Activated CD8-positive, alpha-beta memory T cell treated with anti-CD3 and anti-CD28 coated beads for 4 hours (primary cell): Measurements from ENCODE around the gene ERICH6.

ENCODE experiments used
- DNase-seq, 2 donors: peaks; one replicate each; pipeline ENCODE4 v3.0.0-alpha.2; 2020; ENCODE audit warnings: low read depth in 2 of 2

Gene ERICH6

DNA sequence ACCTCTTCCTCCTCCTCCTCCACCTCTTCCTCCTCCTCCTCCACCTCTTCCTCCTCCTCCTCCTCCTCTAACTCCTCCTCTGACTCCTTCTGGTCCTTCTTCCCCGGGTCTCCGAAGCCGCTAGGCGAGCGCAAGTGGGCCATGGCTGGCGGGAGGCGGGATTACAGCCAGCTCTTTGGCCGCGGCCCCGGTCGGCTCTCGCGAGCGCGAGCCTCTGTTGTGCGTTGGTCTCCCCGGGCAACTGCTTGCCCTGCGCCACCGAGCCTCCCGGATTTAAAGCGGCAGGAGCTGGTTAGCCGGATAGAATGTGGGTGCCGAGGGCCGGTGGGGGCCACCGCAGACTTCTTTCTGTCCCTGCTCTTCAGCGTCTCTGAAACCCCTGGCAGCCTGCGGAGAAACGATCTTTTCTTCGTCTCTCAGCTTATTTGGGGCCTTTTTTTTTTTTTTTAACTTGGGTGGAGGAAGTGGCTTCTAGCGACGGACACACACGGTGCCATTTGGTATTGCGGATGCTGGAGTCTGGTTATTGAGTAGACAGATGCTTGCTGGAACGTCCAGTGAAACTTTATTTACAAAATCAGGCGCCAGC is at the start of gene ERICH6:
Gene ERICH6, minus strand, starts transcription at position 165 of the 589 bp plus-strand sequence. Its CDS starts 22 bp downstream, at position 143.
- DNase-seq, result peak; percentile 49 to 59

GRCh38 chr3:150751781-150752263 is 48.1 kb upstream of the ERICH6 start:
- DNase-seq, result no peak

- no peak for DNase-seq
Observed at GRCh38 chr3:150749255-150749654, 45.5 kb upstream of the ERICH6 start.

GRCh38 chr3:150748684-150749047 is 44.9 kb upstream of the ERICH6 start:
- DNase-seq, result no peak

DNA sequence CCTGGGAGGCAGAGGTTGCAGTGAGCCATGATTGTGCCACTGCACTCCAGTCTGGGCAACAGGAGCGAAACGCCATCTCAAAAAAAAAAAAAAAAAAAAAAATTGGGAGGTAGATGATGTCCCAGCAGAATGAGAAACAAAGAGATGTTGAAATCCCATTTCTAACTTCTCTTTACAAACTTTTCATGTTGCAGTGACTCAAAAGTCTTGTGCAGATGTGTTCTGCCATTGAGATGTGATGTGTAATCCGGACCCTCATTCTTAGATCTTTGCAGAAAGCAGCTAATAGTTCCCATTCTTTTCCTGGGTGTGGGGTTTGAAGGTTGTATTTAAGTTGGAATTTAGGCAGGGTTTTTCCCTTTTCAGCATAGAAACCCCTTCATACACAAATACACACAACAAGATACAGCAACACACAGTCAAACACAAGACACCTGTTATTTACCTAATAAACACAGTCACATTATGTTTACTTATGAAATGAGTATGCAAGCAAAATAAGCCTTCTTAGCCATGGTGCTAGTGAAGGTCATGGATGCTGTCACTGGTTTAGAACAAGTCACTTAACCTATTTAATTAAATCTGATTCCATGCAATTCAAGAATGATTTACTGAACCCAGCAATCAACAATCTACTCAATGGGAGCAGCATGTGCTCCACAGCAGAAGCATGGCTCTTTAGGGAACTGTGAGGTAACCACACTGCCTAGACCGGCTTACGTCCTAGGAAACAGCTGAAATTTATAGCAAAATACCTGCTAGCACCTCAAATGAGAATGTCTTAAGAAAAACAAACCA is 44.4 kb upstream of the ERICH6 start:
- no peak for DNase-seq

DNA sequence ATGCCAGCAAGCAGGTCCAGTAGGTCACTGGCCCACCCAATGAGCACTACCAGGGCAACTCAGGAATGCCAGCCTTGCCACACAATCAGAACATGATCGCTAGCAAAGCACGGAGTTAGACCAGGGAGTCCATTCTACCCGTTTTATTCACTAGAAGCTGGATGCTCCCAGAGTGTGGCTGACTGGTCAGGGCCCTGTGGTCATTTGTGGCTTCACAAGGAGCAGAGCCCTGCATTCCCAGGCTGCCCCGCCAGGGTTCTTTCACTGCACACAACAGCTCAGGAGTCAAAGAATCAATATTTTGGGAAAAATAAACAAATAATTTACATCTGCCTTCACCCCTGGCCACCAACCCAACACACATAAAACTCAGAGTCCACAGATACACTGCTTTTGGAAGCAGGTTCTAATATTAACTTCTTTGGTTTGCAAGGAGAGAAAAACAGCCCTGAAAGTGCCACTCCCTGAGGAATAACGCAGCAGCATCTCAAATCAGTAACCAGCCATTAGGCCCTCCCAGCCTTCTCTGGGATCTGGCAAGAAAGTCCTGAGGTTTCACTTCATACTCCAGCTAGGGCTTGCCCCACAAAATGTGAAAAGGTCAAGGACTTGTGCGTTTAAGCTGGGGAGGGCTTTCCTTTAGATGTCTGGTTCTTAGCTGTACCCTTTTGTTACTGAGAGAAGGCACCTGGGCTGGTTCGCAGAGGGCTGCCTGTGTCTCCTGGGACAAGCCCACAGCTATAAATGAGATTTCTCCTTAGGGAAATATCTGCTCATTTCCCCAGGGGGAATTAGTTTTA is 43.3 kb upstream of the ERICH6 start:
- DNase-seq, result no peak

GRCh38 chr3:150745832-150746231 is 42.1 kb upstream of the ERICH6 start:
- DNase-seq, result no peak

- DNase-seq, result no peak
Observed at GRCh38 chr3:150744919-150745211, 41.1 kb upstream of the ERICH6 start.

- DNase-seq, result no peak
Observed at GRCh38 chr3:150744041-150744918, 40.6 kb upstream of the ERICH6 start.

- DNase-seq, result no peak
Observed at GRCh38 chr3:150743508-150743907, 39.8 kb upstream of the ERICH6 start.

DNA sequence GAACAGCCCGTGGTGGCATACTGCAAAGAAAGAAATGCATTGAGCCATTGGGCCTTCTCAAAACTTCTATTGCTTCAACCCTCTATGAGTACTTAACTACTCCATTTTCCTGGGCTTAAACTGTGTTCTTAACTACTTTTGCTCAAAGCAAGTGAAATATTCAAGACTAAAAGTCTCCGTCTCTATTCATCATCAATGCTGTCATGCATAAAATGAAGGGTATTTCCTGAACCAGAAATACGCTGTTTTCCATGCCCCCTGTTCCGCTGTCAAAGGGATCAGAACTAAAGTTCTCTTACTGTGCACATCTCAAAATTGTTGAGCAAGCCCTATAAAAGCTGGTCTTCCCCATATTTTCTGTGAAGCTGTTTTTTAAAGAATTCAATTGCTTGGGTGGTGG is 39.0 kb upstream of the ERICH6 start:
- DNase-seq, result no peak

GRCh38 chr3:150742141-150742523 is 38.4 kb upstream of the ERICH6 start:
- DNase-seq, result no peak

DNA sequence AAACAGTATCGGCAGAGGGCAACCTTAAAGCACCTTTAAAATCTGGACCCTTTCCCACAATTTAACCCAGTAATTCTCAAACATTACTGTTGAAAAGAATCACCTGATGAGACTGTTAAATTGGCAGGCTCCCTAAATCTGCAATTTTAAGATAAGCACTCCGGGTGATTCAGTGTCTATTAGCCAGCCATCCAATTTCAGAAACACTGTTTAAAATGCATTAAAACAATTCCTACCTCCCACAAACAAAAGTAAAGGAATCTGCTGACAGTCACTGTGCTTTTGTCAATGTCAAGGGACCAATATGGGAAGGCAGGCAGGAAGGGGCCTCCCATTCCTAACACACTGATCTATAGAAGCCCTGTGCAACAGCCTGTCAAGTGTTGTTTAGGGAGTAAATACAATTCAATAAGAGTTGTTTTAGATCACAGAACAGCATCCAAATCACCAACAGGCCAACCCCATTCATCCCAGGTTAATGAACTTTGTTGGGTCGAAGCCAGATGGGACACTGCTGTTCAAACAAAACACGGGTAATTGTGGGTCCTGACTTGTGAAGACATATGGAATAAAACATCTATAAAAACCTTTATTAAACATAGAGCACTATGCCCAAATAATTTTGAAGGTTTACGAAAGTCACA is 37.9 kb upstream of the ERICH6 start:
- no peak for DNase-seq

DNA sequence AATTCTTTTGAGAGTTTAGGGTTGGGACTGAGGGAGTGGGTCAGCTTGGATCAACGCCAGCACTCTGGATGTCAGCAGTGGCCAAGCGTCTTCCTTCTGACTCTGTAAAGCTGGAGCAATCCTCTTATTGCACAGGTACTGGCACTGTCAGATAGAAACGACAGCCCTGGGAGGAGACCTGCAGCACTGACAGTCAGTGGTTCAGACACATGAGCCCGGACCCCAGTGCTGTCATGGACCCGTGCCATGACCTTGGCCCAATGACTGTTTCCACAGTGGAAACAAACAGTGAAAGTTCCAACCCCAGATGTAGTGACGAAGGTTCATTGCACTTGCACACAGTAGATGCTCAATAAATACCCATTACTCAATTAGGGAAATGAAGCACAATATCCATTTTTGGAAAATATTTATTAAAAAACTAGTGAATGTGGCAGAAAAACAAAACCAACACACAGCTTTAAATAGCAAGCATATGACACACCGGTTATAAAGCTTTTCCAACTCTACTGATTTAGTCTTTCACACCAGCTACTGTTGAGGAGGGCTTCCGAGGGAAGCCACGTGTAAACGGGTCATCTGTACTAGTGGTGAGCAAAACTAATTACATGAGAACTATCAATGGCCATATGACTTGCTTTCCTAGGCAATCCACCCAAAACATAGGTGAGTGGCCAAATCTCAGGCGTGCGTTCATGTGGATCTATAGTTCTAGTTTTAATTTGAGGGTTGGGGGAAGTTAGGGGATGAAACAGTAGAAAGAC is 37.2 kb upstream of the ERICH6 start:
- DNase-seq, result no peak

- DNase-seq, result no peak
Observed at GRCh38 chr3:150739877-150740645, 36.3 kb upstream of the ERICH6 start.

DNA sequence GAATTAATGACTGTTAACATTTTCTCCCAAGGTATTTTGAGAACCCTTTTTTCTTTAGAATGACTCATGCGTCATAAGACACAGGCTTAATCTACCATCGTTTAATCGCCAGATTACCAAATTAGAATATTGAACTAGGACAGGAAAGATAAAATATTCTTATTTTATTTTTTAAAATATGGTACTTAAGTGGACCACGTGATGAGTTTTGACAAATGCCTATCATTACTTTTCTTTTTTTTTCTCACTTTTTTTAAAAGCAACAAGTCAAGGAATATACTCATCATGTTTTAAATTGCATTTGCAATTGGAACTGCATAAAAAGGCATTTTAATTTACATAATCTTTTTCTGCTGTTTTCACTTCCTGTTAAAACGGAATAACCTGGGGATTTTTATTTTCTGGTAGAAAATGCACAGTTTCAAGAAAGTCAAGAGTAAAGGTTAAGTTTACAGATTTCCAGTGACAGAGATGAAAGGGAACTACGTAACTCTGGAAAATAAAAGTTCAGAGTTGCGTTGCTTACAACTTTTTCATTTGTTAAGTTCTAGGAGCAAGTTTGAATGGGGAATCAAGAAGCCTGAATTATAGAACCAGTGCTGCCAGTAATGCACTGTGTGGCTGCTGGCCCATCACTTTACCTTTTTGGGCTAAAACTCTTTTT is 35.6 kb upstream of the ERICH6 start:
- DNase-seq, result no peak

DNA sequence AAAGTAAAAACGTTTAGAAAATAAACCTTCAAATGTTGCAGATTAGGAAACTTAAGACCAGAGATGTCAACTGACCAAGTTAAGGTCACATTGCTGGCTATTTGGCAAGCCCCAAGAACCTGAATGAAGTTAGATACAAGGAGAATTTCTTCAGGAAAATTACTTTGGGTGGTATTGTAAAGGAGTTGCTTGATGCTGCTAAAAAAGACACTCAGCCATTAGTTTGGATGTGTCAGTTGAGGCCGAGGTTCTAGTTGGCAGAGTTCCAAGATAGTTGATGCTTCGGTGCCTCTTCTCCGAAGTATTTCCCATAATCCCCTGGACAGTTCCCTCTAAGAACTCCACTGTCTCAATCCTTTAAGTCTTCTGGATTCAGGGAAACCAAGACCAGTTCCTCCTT is 35.0 kb upstream of the ERICH6 start:
- DNase-seq, result no peak

DNA sequence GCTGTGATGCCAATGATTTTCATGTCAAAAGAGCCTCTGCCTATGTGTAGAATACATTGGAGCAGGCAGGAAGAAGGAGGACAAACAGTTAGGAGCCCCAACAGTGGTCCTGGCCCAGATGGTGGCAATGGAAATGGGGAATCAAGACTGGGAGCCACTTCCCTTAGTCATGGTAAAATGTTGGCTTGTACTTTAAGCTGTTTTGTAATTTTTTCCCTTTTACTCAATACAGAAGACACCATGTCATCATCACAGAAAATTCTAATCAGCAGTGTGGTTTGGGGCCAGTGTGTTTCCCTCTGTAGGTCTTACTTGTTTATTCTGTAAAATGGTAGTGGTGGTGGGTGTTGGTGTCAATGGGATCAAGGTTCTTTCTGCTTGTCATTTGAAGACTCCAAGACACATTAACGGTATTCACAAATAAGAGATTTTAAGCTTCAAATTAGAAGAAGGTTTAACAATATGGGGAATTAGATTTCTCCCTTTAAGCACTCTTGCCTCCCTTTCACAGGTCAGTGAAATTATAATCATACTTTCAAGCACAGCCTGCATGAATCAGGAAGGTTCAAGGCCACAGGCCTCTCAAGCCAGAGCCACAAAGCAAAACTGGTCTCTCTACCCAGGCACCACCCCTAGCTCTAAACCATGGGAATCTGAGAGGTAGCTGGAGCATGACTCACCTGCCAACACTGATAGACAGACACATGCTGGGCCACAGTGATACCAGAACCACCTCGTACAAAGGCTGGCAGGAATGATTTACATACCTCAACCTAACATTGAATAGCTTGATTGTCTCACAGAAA is 34.4 kb upstream of the ERICH6 start:
- no peak for DNase-seq
